GM12892 (cell line): Measurements from ENCODE around the gene NMRK2.

Experiments
- POLR2A ChIP-seq: IDR thresholded peaks from 2 replicates; pipeline ENCODE4 v1.6.1; 2011; ENCODE audit warnings: low read depth, low read length, control low read depth
- TAF1 ChIP-seq: IDR thresholded peaks from 2 replicates; pipeline ENCODE4 v1.6.1; 2011; ENCODE audit warnings: low read depth, mild to moderate bottlenecking, control low read depth, low read length, borderline replicate concordance

DNA sequence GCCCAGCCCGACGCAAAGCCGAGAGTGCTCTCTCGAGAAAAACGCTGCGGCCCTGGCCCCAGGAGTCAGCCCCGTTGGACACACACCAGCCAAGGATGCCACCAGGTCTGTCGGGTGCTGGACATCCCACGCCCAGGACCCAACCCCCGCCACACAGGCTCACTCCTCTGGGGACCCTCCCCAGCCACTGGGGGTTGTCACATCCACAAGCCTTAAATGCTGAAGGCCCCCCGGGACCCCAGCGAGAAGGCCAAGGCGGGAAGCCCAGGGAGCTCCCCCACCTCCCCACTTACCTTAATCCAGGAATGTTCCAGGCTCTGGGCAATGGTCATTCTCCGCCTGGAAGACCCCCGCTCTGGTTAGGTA lies 26.9 kb downstream of the NMRK2 start:
- TF ChIP-seq TAF1 = no peak
- no peak for TF ChIP-seq POLR2A
